Measurements from ENCODE around the gene SH3PXD2A. TPM values are rescaled to one million over a fixed set of nuclear protein-coding genes. Genes with fewer than 3 reads are reported as not detected.

The SH3PXD2A gene
- total RNA-seq, 1 donor from 2014 or later, result 12.4 TPM

DNA sequence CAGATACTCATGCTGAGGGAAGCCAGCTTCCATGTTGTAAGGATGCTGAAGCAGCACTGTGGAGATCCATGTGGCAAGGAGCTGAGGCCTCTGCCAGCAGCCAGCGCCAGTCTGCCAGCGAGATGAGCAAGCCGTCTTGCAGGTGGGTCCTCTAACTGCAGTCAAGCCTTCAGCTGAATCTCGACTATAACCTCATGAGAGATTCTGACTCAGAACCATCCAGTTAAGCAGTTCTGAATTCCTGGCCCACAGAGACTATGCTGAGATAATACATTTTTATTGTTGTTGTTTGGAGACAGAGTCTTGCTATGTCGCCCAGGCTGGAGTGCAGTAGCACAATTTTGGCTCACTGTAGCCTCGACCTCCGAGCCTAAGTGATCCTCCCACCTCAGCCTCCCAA, 105.6 kb downstream of the SH3PXD2A start:
- Histone ChIP-seq H3K36me3 (ENCODE audit: control insufficient read depth, insufficient read depth, low read length) (peaks cover under 1% of the 10 kb centered on the region), H3K27me3 (ENCODE audit: control insufficient read depth, insufficient read depth, low read length) (no peaks in the 10 kb centered on the region), H3K4me3 (ENCODE audit: low read depth, low read length) (no peak overlapping the region)
- FAIRE-seq (no peak), DNase-seq (ENCODE audit: low read depth) (no peak)
- TF ChIP-seq, protein P1, sequence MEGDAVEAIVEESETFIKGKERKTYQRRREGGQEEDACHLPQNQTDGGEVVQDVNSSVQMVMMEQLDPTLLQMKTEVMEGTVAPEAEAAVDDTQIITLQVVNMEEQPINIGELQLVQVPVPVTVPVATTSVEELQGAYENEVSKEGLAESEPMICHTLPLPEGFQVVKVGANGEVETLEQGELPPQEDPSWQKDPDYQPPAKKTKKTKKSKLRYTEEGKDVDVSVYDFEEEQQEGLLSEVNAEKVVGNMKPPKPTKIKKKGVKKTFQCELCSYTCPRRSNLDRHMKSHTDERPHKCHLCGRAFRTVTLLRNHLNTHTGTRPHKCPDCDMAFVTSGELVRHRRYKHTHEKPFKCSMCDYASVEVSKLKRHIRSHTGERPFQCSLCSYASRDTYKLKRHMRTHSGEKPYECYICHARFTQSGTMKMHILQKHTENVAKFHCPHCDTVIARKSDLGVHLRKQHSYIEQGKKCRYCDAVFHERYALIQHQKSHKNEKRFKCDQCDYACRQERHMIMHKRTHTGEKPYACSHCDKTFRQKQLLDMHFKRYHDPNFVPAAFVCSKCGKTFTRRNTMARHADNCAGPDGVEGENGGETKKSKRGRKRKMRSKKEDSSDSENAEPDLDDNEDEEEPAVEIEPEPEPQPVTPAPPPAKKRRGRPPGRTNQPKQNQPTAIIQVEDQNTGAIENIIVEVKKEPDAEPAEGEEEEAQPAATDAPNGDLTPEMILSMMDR (IDR thresholded peaks at IDR 0.05; ENCODE audit: insufficient read depth, low read length, severe bottlenecking), result no peak

- peak; percentile 36 for FAIRE-seq
- Histone ChIP-seq H3K27me3 (ENCODE audit: control insufficient read depth, insufficient read depth, low read length) (no peaks in the 10 kb centered on the region), H3K4me3 (ENCODE audit: low read depth, low read length) (no peak overlapping the region), H3K36me3 (ENCODE audit: control insufficient read depth, insufficient read depth, low read length) (no peaks in the 10 kb centered on the region)
- TF ChIP-seq, protein P1 (IDR thresholded peaks at IDR 0.05; ENCODE audit: insufficient read depth, low read length, severe bottlenecking), result no peak
- peak; percentile 71 for DNase-seq (ENCODE audit: low read depth)
Measured at GRCh38 chr10:103748020-103748419, 107.4 kb downstream of the SH3PXD2A start.

DNA sequence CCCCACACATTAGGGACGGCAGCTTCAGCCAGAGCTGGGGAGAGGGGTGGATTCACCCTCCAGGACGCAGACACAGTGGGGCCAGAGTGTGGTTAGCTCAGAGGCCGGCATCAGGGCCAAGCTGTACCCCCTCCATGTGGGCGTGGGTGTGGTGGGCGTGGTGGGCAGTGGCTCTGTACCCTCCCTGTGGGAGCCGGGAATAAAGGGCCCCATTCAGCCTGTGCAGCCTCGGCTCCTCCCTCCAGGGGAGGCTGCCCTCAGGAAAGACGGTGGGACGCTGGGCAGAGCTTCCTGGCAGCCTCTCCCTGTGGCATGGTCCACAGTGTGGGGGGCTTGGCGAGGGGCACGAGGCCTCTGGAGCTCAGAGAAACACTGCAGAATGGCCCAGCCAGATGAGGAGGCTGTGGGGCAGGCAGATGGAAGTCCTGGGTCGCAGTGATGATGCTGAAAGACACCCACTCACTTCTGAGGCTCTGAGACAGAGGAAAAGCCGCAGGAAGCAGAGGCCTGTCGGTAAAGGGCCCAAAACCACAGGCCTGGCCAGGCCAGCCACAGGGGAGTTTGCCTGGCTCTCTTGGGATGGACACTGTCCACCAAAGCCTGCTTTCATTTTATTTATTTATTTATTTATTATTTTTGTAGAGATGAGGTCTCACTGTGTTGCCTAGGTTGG, 108.0 kb downstream of the SH3PXD2A start:
- Histone ChIP-seq H3K27me3 (ENCODE audit: control insufficient read depth, insufficient read depth, low read length) (no peaks in the 10 kb centered on the region), H3K36me3 (ENCODE audit: control insufficient read depth, insufficient read depth, low read length) (peaks cover 2% of the 10 kb centered on the region), H3K4me3 (ENCODE audit: low read depth, low read length) (no peak overlapping the region)
- FAIRE-seq (no peak), DNase-seq (ENCODE audit: low read depth) (no peak)
- TF ChIP-seq, protein P1 (IDR thresholded peaks at IDR 0.05; ENCODE audit: insufficient read depth, low read length, severe bottlenecking), result no peak

- DNase-seq (ENCODE audit: low read depth), result no peak
- no peak for FAIRE-seq
- H3K36me3 ChIP-seq (ENCODE audit: control insufficient read depth, insufficient read depth, low read length), result peaks cover 2% of the 10 kb centered on the region
- H3K27me3 ChIP-seq (ENCODE audit: control insufficient read depth, insufficient read depth, low read length), result no peaks in the 10 kb centered on the region
- no peak overlapping the region for H3K4me3 ChIP-seq (ENCODE audit: low read depth, low read length)
- TF ChIP-seq, protein P1 (IDR thresholded peaks at IDR 0.05; ENCODE audit: insufficient read depth, low read length, severe bottlenecking), result no peak
Measured at GRCh38 chr10:103746598-103746997, 108.8 kb downstream of the SH3PXD2A start.

DNA sequence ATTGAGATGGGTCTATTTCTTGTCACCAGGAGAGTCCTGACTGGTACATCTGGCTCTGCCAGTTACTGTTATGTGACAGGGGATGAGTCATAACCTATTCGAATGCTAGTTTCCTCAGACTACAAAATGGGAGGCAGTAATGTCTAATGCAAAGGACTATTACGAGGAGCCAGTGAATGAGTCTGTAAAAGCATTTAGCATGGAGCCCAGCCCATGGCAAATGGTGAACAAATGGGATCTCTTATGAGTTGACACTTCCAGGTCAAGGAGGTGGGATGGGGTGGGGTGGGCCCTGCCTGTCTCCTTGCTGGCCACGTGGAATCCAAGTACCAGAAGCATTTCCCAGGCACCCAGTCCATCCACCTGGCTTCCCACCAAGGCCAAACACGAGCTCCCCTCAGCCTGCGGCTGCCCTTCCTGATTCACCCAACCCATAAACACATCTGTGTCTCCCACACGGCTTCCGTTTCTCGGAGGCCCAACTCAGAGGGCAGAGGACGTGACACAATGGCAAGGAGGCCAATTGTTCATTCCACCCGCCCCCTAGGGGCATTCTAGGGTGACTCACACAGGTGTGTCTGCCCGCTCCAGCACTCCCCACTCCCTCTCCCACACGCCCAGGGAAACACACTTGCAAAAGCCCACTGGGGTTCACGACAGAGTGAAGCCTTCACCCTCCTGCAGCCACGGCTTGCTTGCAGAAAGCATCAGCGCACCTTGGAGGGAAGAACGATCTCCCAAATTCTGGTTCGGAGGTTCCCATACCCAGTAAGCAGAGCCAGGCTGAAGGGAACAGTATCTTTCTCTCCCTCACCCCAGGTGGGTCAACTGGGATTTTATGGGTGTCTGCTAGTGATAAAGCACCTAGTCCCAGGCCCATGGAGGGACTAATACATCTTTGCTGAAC, 109.8 kb downstream of the SH3PXD2A start:
- peak; percentile 92 for DNase-seq (ENCODE audit: low read depth)
- H3K36me3 ChIP-seq (ENCODE audit: control insufficient read depth, insufficient read depth, low read length), result peaks cover 2% of the 10 kb centered on the region
- H3K4me3 ChIP-seq (ENCODE audit: low read depth, low read length), result no peak overlapping the region
- TF ChIP-seq, protein P1 (IDR thresholded peaks at IDR 0.05; ENCODE audit: insufficient read depth, low read length, severe bottlenecking), result no peak
- H3K27me3 ChIP-seq (ENCODE audit: control insufficient read depth, insufficient read depth, low read length), result no peaks in the 10 kb centered on the region
- FAIRE-seq, result peak; percentile 80
